Stimulated activated naive CD8-positive, alpha-beta T cell treated with anti-CD3 and anti-CD28 coated beads, Interleukin-15, Interleukin-2, amounts not matched to agents 100 ng/mL and 50 ng/mL, for 24 hours (primary cell): Measurements from ENCODE around the gene OR8A1.
"Not testable (repeated sequence)": the region's sequence is repeated elsewhere in the genome, so short reads cannot be mapped to it uniquely, and the experiment has no call there.

Source experiments
- H3K27ac Mint-ChIP-seq: one replicate; pipeline ENCODE4 v1.8.0; 2021; ENCODE audit warnings: mild to moderate bottlenecking, mixed read lengths
- H3K27me3 Mint-ChIP-seq: one replicate; pipeline ENCODE4 v1.8.0; 2021; ENCODE audit warnings: mixed read lengths
- H3K36me3 Mint-ChIP-seq: one replicate; pipeline ENCODE4 v1.8.0; 2021; ENCODE audit warnings: low read depth, mixed read lengths
- H3K4me1 Mint-ChIP-seq: one replicate; pipeline ENCODE4 v1.8.0; 2021; ENCODE audit warnings: low read depth, mixed read lengths
- H3K4me3 Mint-ChIP-seq: one replicate; pipeline ENCODE4 v1.8.0; 2021; ENCODE audit warnings: mild to moderate bottlenecking, mixed read lengths
- H3K9me3 Mint-ChIP-seq: one replicate; pipeline ENCODE4 v1.8.0; 2021; ENCODE audit warnings: mixed read lengths

Gene OR8A1

GRCh38 chr11:124581817-124582216, 12.0 kb downstream of the OR8A1 start:
- Mint-ChIP-seq H3K4me1 (no peaks in the 10 kb centered on the region), H3K36me3 (no peaks in the 10 kb centered on the region), H3K27me3 (peaks cover 4% of the 10 kb centered on the region), H3K9me3 (no peaks in the 10 kb centered on the region), H3K4me3 (no peak overlapping the region), H3K27ac (no peak overlapping the region)

GRCh38 chr11:124582565-124582964, 12.8 kb downstream of the OR8A1 start:
- peaks cover 10% of the 10 kb centered on the region for H3K27me3 Mint-ChIP-seq
- no peak overlapping the region for H3K4me3 Mint-ChIP-seq
- H3K27ac Mint-ChIP-seq, result no peak overlapping the region
- no peaks in the 10 kb centered on the region for H3K4me1 Mint-ChIP-seq
- no peaks in the 10 kb centered on the region for H3K36me3 Mint-ChIP-seq
- no peaks in the 10 kb centered on the region for H3K9me3 Mint-ChIP-seq

DNA sequence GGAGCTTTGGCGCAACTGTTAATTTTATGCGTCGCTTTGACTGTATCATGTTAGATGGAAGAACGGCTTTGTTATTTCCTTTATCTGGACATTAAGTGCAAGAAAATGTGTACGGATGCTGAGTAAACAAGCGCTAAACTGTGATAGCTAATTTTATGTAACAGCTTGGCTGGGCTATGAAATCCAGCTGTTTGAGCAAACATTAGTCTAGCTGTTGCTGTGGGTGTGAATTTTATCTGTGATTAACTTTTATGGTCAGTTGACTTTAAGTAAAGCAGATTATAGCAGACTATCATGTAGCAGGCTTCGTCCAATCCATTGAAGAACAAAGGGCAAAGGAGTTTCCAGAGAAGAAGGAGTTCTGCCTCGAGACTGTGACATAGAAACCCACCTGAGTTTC, 14.0 kb downstream of the OR8A1 start:
- peaks cover 12% of the 10 kb centered on the region for H3K27me3 Mint-ChIP-seq
- no peaks in the 10 kb centered on the region for H3K4me1 Mint-ChIP-seq
- H3K4me3 Mint-ChIP-seq, result no peak overlapping the region
- no peak overlapping the region for H3K27ac Mint-ChIP-seq
- H3K9me3 Mint-ChIP-seq, result no peaks in the 10 kb centered on the region
- no peaks in the 10 kb centered on the region for H3K36me3 Mint-ChIP-seq

GRCh38 chr11:124584681-124585372, 15.0 kb downstream of the OR8A1 start:
- H3K4me1 Mint-ChIP-seq, result no peaks in the 10 kb centered on the region
- H3K4me3 Mint-ChIP-seq, result no peak overlapping the region
- peaks cover 14% of the 10 kb centered on the region for H3K27me3 Mint-ChIP-seq
- H3K27ac Mint-ChIP-seq, result no peak overlapping the region
- no peaks in the 10 kb centered on the region for H3K36me3 Mint-ChIP-seq
- no peaks in the 10 kb centered on the region for H3K9me3 Mint-ChIP-seq

DNA sequence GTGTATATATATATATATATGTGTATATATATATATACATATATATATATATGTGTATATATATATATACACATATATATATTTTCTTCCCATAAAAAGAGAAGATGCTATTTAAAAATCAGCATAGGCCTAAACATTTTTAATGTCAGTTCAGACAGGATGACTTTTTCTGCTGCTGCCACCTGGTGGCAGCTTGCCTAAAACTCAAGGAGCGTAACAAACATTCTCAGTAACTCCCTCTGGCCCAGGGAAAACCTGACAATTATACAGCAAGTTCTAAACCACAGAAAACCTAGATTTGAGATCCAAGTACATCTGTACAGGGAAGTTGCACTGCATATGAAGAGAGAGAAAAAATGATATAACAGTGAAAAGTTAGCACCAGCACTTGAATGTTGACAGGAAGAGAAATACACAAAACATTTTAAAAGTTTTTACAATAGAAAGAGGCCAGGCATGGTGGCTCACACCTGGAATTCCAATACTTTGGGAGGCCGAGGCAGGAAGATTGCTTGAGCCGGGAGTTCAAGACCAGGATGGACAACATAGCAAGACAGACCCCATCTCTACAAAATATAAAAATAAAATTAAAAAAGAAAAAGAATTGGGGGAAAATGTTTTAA, 16.6 kb downstream of the OR8A1 start:
- H3K9me3 Mint-ChIP-seq, result no peaks in the 10 kb centered on the region
- no peak overlapping the region for H3K27ac Mint-ChIP-seq
- H3K4me1 Mint-ChIP-seq, result no peaks in the 10 kb centered on the region
- H3K4me3 Mint-ChIP-seq, result no peak overlapping the region
- H3K36me3 Mint-ChIP-seq, result no peaks in the 10 kb centered on the region
- H3K27me3 Mint-ChIP-seq, result peaks cover 16% of the 10 kb centered on the region

GRCh38 chr11:124591430-124591829, 21.6 kb downstream of the OR8A1 start:
- H3K4me3 Mint-ChIP-seq, result no peak overlapping the region
- no peaks in the 10 kb centered on the region for H3K9me3 Mint-ChIP-seq
- no peak overlapping the region for H3K27ac Mint-ChIP-seq
- no peaks in the 10 kb centered on the region for H3K36me3 Mint-ChIP-seq
- no peaks in the 10 kb centered on the region for H3K4me1 Mint-ChIP-seq
- peaks cover 17% of the 10 kb centered on the region for H3K27me3 Mint-ChIP-seq

DNA sequence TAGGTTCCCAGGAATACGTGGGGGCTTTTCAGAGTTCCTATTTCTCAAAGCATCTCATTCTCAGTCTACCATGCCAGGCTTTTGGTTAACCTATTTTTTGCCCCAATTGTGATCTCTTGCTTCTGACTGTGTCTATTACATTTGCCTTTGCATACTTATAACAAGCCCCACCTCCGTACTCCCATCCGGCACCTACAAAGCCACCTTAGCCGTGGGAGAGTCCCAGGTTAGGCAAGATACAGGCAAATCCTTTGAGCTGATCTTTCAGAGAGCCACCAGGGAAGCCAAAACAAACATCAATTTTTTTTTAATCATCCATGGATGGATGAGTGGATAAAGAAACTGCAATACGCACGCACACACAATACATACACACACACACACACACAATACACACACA, 22.8 kb downstream of the OR8A1 start:
- no peaks in the 10 kb centered on the region for H3K4me1 Mint-ChIP-seq
- no peaks in the 10 kb centered on the region for H3K9me3 Mint-ChIP-seq
- H3K27me3 Mint-ChIP-seq, result peaks cover 14% of the 10 kb centered on the region
- no peaks in the 10 kb centered on the region for H3K36me3 Mint-ChIP-seq
- no peak overlapping the region for H3K4me3 Mint-ChIP-seq
- no peak overlapping the region for H3K27ac Mint-ChIP-seq

- Mint-ChIP-seq H3K27me3 (peaks cover 21% of the 10 kb centered on the region), H3K27ac (no peak overlapping the region), H3K9me3 (no peaks in the 10 kb centered on the region), H3K4me3 (no peak overlapping the region), H3K36me3 (no peaks in the 10 kb centered on the region), H3K4me1 (no peaks in the 10 kb centered on the region)
Measured at GRCh38 chr11:124595302-124595701, 25.5 kb downstream of the OR8A1 start.

- peaks cover 22% of the 10 kb centered on the region for H3K27me3 Mint-ChIP-seq
Measured at GRCh38 chr11:124597626-124598025, 27.8 kb downstream of the OR8A1 start.

DNA sequence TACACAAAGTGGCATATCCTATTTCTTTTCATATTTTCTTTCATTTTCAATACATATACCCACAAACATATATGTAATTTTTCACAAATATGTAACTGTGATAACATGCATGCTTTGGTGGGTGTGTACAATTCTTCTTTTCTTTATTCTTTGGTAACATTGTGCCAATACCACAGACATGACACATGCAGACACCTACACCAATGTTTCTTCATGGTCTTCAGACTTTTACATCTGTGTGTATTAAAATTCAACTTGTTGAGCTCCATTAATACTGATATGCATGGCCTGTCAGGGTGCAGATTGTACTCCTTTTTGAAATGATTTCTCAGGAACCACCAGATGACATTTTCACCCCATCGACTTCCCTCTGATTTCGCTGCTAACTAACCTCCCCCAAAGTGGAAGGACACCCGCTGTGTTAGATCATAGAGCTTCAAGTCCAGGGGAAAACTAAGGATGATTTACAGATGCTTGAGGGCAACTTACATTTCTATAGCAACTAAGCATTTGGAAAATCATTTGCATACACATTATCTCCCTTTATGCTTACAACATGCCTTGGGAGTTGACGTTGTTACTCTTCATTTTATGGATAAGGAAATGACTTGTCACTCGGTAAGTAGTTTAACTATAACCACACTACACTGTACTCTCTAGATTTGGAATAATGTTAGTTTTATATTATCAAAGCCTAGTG, 31.0 kb downstream of the OR8A1 start:
- no peaks in the 10 kb centered on the region for H3K9me3 Mint-ChIP-seq
- H3K27me3 Mint-ChIP-seq, result peaks cover 21% of the 10 kb centered on the region
- H3K4me1 Mint-ChIP-seq, result no peaks in the 10 kb centered on the region
- H3K36me3 Mint-ChIP-seq, result no peaks in the 10 kb centered on the region
- no peak overlapping the region for H3K27ac Mint-ChIP-seq
- H3K4me3 Mint-ChIP-seq, result no peak overlapping the region

More at GRCh38 chr11:124597626-124598025, 27.8 kb downstream of the OR8A1 start:
- Mint-ChIP-seq H3K4me3 (no peak overlapping the region), H3K36me3 (no peaks in the 10 kb centered on the region), H3K27ac (no peak overlapping the region), H3K4me1 (no peaks in the 10 kb centered on the region), H3K9me3 (no peaks in the 10 kb centered on the region)

- no peaks in the 10 kb centered on the region for H3K36me3 Mint-ChIP-seq
- no peaks in the 10 kb centered on the region for H3K4me1 Mint-ChIP-seq
- H3K4me3 Mint-ChIP-seq, result no peak overlapping the region
- no peaks in the 10 kb centered on the region for H3K9me3 Mint-ChIP-seq
- peaks cover 14% of the 10 kb centered on the region for H3K27me3 Mint-ChIP-seq
- H3K27ac Mint-ChIP-seq, result no peak overlapping the region
Measured at GRCh38 chr11:124602193-124602592, 32.4 kb downstream of the OR8A1 start.

- H3K9me3 Mint-ChIP-seq, H3K4me1 Mint-ChIP-seq, H3K4me3 Mint-ChIP-seq, H3K36me3 Mint-ChIP-seq, H3K27ac Mint-ChIP-seq: not testable (repeated sequence)
- peaks cover 14% of the 10 kb centered on the region for H3K27me3 Mint-ChIP-seq
Measured at GRCh38 chr11:124602723-124603122, 32.9 kb downstream of the OR8A1 start.

DNA sequence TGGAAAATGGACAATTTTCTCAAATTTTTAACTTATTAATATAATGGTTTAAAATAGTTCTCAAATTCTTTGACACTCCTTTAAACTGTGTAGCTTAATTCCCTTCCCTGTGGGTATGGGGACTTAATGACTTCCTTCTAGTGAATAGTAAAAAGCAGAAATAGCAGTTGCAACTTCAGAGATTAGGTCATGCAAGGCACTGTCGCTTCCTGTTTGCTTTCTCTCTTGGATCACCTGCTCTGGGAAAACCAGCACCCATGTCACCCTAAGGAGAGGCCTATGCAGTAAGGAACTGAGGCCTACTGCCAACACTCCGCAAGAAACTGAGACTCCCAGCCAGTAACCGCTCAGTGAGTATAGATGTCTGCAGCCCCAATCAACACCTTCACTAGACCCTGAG, 35.9 kb downstream of the OR8A1 start:
- no peaks in the 10 kb centered on the region for H3K4me1 Mint-ChIP-seq
- H3K27me3 Mint-ChIP-seq, result no peaks in the 10 kb centered on the region
- H3K27ac Mint-ChIP-seq, result no peak overlapping the region
- H3K36me3 Mint-ChIP-seq, result no peaks in the 10 kb centered on the region
- H3K9me3 Mint-ChIP-seq, result no peaks in the 10 kb centered on the region
- no peak overlapping the region for H3K4me3 Mint-ChIP-seq

DNA sequence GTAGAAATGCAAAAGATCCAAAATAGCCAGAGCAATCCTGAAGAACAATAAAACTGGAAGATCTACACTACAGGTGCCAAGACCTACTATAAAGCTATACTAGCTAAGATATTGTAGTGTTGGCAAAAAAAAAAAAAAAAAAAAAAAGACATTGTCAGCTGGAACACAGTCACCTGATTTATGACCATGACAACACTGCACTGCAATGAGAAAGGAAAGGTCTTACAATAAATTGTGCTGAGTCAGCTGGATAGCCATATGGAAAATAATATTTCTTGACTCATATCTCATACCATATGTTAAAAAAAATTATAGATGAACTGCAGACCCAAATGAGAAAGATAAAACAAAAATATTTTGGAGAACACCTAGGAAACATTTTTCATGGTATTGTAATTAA, 38.4 kb downstream of the OR8A1 start:
- Mint-ChIP-seq H3K27ac (no peak overlapping the region), H3K27me3 (no peaks in the 10 kb centered on the region), H3K9me3 (no peaks in the 10 kb centered on the region), H3K4me1 (peaks cover 10% of the 10 kb centered on the region), H3K36me3 (no peaks in the 10 kb centered on the region), H3K4me3 (no peak overlapping the region)

DNA sequence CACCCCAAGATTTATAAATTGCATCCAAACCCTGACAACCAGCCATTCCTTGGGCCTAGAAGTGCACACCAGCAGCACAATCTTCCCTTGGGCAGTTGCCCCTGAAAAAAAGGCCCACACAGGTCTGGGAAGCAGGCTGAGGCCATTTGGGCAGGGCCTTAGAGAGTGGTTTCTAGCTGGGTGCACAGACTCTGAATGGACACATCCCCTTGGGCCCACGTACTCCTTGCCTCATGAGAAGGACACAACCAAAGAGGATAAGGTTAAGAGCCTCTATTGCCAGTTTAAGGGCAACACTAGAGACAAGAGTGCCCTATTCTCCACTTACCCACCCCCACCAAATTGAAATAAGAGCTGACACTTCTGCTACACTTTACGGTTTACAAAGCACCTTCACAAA, 40.5 kb downstream of the OR8A1 start:
- peaks cover 10% of the 10 kb centered on the region for H3K4me1 Mint-ChIP-seq
- peaks cover 6% of the 10 kb centered on the region for H3K27me3 Mint-ChIP-seq
- no peaks in the 10 kb centered on the region for H3K36me3 Mint-ChIP-seq
- H3K9me3 Mint-ChIP-seq, result no peaks in the 10 kb centered on the region
- H3K4me3 Mint-ChIP-seq, result no peak overlapping the region
- H3K27ac Mint-ChIP-seq, result no peak overlapping the region
